WTC11 (cell line): ENCODE results near the gene GJA3. TPM values are rescaled to one million over a fixed set of nuclear protein-coding genes. Genes with fewer than 3 reads are reported as not detected.

Experiments used
- ATAC-seq: fragments of 200-7000 bp; cut with Tn5 transposase; 2 replicates; pipeline ENCODE4 v1.10.0; 2021; ENCODE audit warnings: mild to moderate bottlenecking, moderate library complexity
- CTCF ChIA-PET: fragments of 300-600 bp; sonication (Branson Sonifier 250); formaldehyde crosslinking; loops from one replicate; lab custom pipeline; 2021; ENCODE audit warnings: antibody characterized with exemption; lab: Charles Lee
- POLR2A ChIA-PET: fragments of 350-600 bp; sonication (Branson Sonifier 250); formaldehyde crosslinking; loops from one replicate; lab custom pipeline; 2021; ENCODE audit warnings: antibody characterized with exemption; lab: Charles Lee
- DNase-seq: peaks from one replicate; pipeline ENCODE4 v3.0.0; 2021; ENCODE audit warnings: low spot score
- H3K27ac Mint-ChIP-seq: 2 replicates; pipeline ENCODE4 v1.8.0; 2021; ENCODE audit warnings: mixed read lengths
- H3K27me3 Mint-ChIP-seq: 2 replicates; pipeline ENCODE4 v1.8.0; 2021; ENCODE audit warnings: low read depth, mild to moderate bottlenecking, moderate library complexity, mixed read lengths
- H3K36me3 Mint-ChIP-seq: 2 replicates; pipeline ENCODE4 v1.8.0; 2021; ENCODE audit warnings: mixed read lengths
- H3K4me1 Mint-ChIP-seq: 2 replicates; pipeline ENCODE4 v1.8.0; 2022; ENCODE audit warnings: mixed read lengths
- H3K4me3 Mint-ChIP-seq: 2 replicates; pipeline ENCODE4 v1.8.0; 2021; ENCODE audit warnings: mild to moderate bottlenecking, moderate library complexity, mixed read lengths
- H3K9me3 Mint-ChIP-seq: 2 replicates; pipeline ENCODE4 v1.8.0; 2021; ENCODE audit warnings: mixed read lengths
- ATF6 ChIP-seq: sonication (generic); formaldehyde crosslinking; IDR thresholded peaks from 2 replicates; pipeline ENCODE4 v1.8.1; 2023; ENCODE audit warnings: mild to moderate bottlenecking, missing genetic modification reagents
- CTCF ChIP-seq: fragments of 200-600 bp; IDR thresholded peaks from 2 replicates; pipeline ENCODE4 v1.8.0; 2022; ENCODE audit warnings: antibody characterized with exemption
- E2F5 ChIP-seq: sonication (generic); formaldehyde crosslinking; IDR thresholded peaks from 2 replicates; pipeline ENCODE4 v1.8.1; 2022; ENCODE audit warnings: mild to moderate bottlenecking, moderate library complexity, missing genetic modification reagents
- EMX1 ChIP-seq: fragments of 250-450 bp; sonication (Bioruptor Pico); IDR thresholded peaks from 2 replicates; pipeline ENCODE4 v1.8.0; 2021; ENCODE audit warnings: mild to moderate bottlenecking
- ETV6 ChIP-seq: sonication (generic); formaldehyde crosslinking; IDR thresholded peaks from 2 replicates; pipeline ENCODE4 v1.8.1; 2022; ENCODE audit warnings: mild to moderate bottlenecking, missing genetic modification reagents
- FOXJ3 ChIP-seq: sonication (generic); formaldehyde crosslinking; IDR thresholded peaks from 2 replicates; pipeline ENCODE4 v1.9.0; 2021; ENCODE audit warnings: missing genetic modification reagents, mild to moderate bottlenecking, borderline replicate concordance
- FOXK1 ChIP-seq: sonication (generic); formaldehyde crosslinking; IDR thresholded peaks from 2 replicates; pipeline ENCODE4 v1.8.0; 2022; ENCODE audit warnings: mild to moderate bottlenecking, moderate library complexity, missing genetic modification reagents
- GTF2I ChIP-seq: fragments of 250-450 bp; sonication (Bioruptor Pico); conservative IDR thresholded peaks from 2 replicates; pipeline ENCODE4 v1.4.0; 2021; ENCODE audit warnings: mild to moderate bottlenecking
- HMGXB4 ChIP-seq: sonication (generic); formaldehyde crosslinking; IDR thresholded peaks from 2 replicates; pipeline ENCODE4 v1.8.1; 2023; ENCODE audit warnings: mild to moderate bottlenecking, moderate library complexity, missing genetic modification reagents
- MAX ChIP-seq: sonication (generic); formaldehyde crosslinking; IDR thresholded peaks from 2 replicates; pipeline ENCODE4 v1.8.0; 2022; ENCODE audit warnings: mild to moderate bottlenecking, missing genetic modification reagents
- RORB ChIP-seq: fragments of 250-450 bp; sonication (Bioruptor Pico); IDR thresholded peaks from 2 replicates; pipeline ENCODE4 v1.9.0; 2021; ENCODE audit warnings: mild to moderate bottlenecking
- TCF7 ChIP-seq: sonication (generic); formaldehyde crosslinking; IDR thresholded peaks from 2 replicates; pipeline ENCODE4 v1.8.0; 2022; ENCODE audit warnings: mild to moderate bottlenecking, low read depth, missing genetic modification reagents, moderate library complexity
- ZNF219 ChIP-seq: sonication (generic); formaldehyde crosslinking; IDR thresholded peaks from 2 replicates; pipeline ENCODE4 v1.8.0; 2023; ENCODE audit warnings: missing genetic modification reagents, mild to moderate bottlenecking, borderline replicate concordance
- ZNF425 ChIP-seq: fragments of 250-450 bp; sonication (Bioruptor Pico); conservative IDR thresholded peaks from 2 replicates; pipeline ENCODE4 v1.9.0; 2021; ENCODE audit warnings: mild to moderate bottlenecking
- total RNA-seq: library from RNA; stranded (reverse); gene quantifications from 3 replicates; pipeline ENCODE4 v1.2.3, GENCODE V29; 2021

Gene GJA3
- total RNA-seq, 1 experiment from 2014 or later = 0.48 TPM

- ChIA-PET CTCF (interaction anchor here (0.7 to 4.2 kb wide), 6 partner anchors 10 to 181 kb away, joined by 3 to 23 read pairs (median 4); partner anchors contain the start of gene GJA3), POLR2A (no interaction called here)
- Mint-ChIP-seq H3K4me1 (peaks cover 7% of the 10 kb centered on the region), H3K27ac (no peak overlapping the region), H3K9me3 (no peaks in the 10 kb centered on the region), H3K4me3 (peak overlapping the region; percentile 38), H3K36me3 (no peaks in the 10 kb centered on the region), H3K27me3 (peaks cover 29% of the 10 kb centered on the region)
- DNase-seq (no peak), ATAC-seq (no peak)
- TF ChIP-seq EMX1 (CRISPR knock-in tag) (no peak), ATF6 (no peak), GTF2I (CRISPR knock-in tag) (no peak), ZNF425 (CRISPR knock-in tag) (no peak), ZNF219 (no peak), MAX (CRISPR knock-in tag) (no peak), CTCF (no peak), ETV6 (CRISPR knock-in tag) (no peak), RORB (CRISPR knock-in tag) (no peak), FOXJ3 (CRISPR knock-in tag) (no peak), HMGXB4 (no peak), E2F5 (no peak)
These were observed 19.4 kb downstream of the GJA3 start for GRCh38 chr13:20141238-20142022.

- H3K9me3 Mint-ChIP-seq = no peaks in the 10 kb centered on the region
- no peak for TF ChIP-seq TCF7 (CRISPR knock-in tag)
- no peak for TF ChIP-seq CTCF
- TF ChIP-seq FOXK1 (CRISPR knock-in tag) = no peak
- TF ChIP-seq EMX1 (CRISPR knock-in tag) = no peak
- CTCF ChIA-PET = no interaction called here
- ATAC-seq (no peak), DNase-seq (no peak)
- no peak overlapping the region for H3K4me3 Mint-ChIP-seq
- no peak overlapping the region for H3K27ac Mint-ChIP-seq
- POLR2A ChIA-PET = no interaction called here
- H3K27me3 Mint-ChIP-seq = peaks cover 30% of the 10 kb centered on the region
- peaks cover 7% of the 10 kb centered on the region for H3K4me1 Mint-ChIP-seq
- H3K36me3 Mint-ChIP-seq = no peaks in the 10 kb centered on the region
These were observed 20.4 kb downstream of the GJA3 start for GRCh38 chr13:20140487-20140886.
